Kidney epithelial cell (primary cell): ENCODE data around the gene IL1RN. TPM values are rescaled to one million over a fixed set of nuclear protein-coding genes. Genes with fewer than 3 reads are reported as not detected.

Experiments
- DNase-seq: peaks from one replicate; pipeline ENCODE4 v3.0.0-alpha.2; 2010; ENCODE audit warnings: low read depth
- H3K27me3 ChIP-seq: 2 replicates; pipeline ENCODE4 v1.6.0; 2011; ENCODE audit warnings: low read length; ENCODE audit not compliant: control insufficient read depth, insufficient read depth
- H3K36me3 ChIP-seq: 2 replicates; pipeline ENCODE4 v1.5.1; 2011; ENCODE audit warnings: low read length; ENCODE audit not compliant: control insufficient read depth, insufficient read depth
- H3K4me3 ChIP-seq: 2 replicates; pipeline ENCODE4 v1.5.1; 2011; ENCODE audit warnings: low read depth, mild to moderate bottlenecking, control low read depth, low read length
- CTCF ChIP-seq: IDR thresholded peaks from 2 replicates; pipeline ENCODE4 v1.5.1; 2011; ENCODE audit warnings: mild to moderate bottlenecking, moderate library complexity, low read length, control low read depth, inconsistent platforms; ENCODE audit not compliant: insufficient read depth, poor library complexity, severe bottlenecking
- total RNA-seq: library from RNA; depleted of rRNA; stranded (reverse); fragments of >200 nt; gene quantifications from 2 replicates; pipeline ENCODE4 v1.2.3, GENCODE V29; 2015

IL1RN gene
- total RNA-seq, 1 donor from 2014 or later = 11.3 TPM

DNA sequence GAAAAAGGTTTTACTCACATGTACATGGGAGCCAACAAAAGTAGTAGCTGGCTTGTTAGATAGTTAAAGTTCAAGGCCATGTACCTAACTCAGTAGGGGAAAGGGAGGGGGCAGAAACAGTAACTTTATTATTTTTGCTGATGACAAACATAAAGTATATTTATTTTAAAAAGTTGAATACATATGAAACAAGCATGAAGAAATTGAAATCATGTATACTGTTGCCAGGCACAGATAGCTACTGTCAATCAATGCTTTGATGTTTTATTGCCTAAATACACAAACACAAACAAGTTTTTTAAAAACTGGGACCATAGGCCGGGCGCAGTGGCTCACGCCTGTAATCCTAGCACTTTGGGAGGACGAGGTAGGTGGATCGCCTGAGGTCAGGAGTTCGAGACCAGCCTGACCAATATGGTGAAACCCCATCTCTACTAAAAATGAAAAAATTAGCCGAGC lies 38.8 kb downstream of the IL1RN start:
- H3K4me3 ChIP-seq = no peak overlapping the region
- TF ChIP-seq CTCF = no peak
- DNase-seq = no peak
- H3K27me3 ChIP-seq = no peaks in the 10 kb centered on the region
- H3K36me3 ChIP-seq = no peaks in the 10 kb centered on the region

GRCh38 chr2:113167115-113167932 lies 39.9 kb downstream of the IL1RN start:
- no peak for DNase-seq
- Histone ChIP-seq H3K4me3 (no peak overlapping the region), H3K27me3 (no peaks in the 10 kb centered on the region), H3K36me3 (no peaks in the 10 kb centered on the region)
- no peak for TF ChIP-seq CTCF

DNA sequence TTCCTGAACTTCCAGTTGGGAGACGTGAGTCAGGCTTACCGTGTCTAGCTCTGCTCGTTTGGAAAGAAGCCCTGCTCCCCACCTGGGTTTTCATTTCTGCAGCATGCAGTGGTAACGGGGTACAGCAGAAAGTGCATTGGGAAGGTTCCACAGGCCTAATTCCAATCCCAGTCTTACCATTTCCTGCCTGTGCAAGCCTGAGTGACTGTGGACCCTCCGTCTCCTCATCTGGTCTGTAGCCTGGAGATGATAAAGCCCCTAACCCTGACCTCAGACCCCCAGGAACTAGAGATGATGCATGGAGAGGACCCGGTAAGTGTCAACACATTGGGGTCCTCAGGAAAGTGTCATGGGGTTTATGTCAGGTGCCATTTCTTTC lies 40.6 kb downstream of the IL1RN start:
- Histone ChIP-seq H3K36me3 (no peaks in the 10 kb centered on the region), H3K27me3 (no peaks in the 10 kb centered on the region), H3K4me3 (no peak overlapping the region)
- DNase-seq = no peak
- no peak for TF ChIP-seq CTCF

GRCh38 chr2:113169002-113169530 lies 41.7 kb downstream of the IL1RN start:
- no peak for DNase-seq
- no peaks in the 10 kb centered on the region for H3K27me3 ChIP-seq
- H3K4me3 ChIP-seq = no peak overlapping the region
- no peaks in the 10 kb centered on the region for H3K36me3 ChIP-seq
- TF ChIP-seq CTCF = no peak

DNA sequence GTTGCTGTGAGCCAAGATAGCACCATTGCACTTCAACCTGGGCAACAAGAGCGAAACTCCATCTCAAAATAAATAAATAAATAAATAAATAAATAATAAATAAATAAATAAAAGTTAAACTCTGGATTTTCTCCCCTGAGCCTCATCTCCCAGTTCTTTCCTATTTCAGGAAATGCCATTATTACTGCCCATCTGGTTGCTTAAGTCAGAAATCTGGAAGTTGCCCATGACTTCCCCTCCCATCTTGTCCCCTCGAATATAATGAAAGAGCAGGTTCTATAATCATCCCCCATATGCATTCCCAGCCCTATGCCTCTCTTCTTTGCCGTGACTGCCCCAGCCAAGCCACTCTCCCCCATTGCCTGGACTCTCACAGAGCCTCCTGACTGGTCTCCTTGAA lies 42.2 kb downstream of the IL1RN start:
- no peaks in the 10 kb centered on the region for H3K36me3 ChIP-seq
- no peaks in the 10 kb centered on the region for H3K27me3 ChIP-seq
- TF ChIP-seq CTCF = no peak
- no peak for DNase-seq
- H3K4me3 ChIP-seq = no peak overlapping the region
